Measurements from ENCODE around the gene TGFB1.

TGFB1 gene

DNA sequence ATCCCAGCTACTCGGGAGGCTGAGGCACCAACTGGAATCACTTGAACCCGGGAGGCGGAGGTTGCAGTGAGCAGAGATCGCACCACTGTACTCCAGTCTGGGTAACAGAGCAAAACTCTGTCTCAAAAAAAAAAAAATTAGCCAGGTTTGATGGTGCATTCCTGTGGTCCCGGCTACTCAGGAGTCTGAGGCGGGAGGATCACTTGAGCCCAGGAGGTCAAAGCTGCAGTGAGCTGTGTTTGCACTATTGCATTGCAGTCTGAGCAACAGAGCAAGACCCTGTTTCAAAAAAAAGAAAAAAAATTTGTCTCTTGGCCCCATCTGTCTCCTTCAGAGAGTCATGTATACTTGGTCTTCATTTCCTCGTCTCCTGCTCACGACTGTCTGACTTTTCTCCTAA lies 42.1 kb downstream of the TGFB1 start:
- Histone ChIP-seq H3K4me1 (ENCODE audit: insufficient read depth, low read length) (peaks cover 8% of the 10 kb centered on the region; the same call in 1 of the 2 replicates), H3K36me3 (ENCODE audit: insufficient read depth, low read length) (0 out of 2 replicates have a peak, but pooled peaks cover 5% of the 10 kb centered on the region), H3K9ac (ENCODE audit: low read depth, low read length) (no peak overlapping the region), H3K9me3 (ENCODE audit: control insufficient read depth, insufficient read depth, low read length) (no peaks in the 10 kb centered on the region)

- no peaks in the 10 kb centered on the region for H3K9me3 ChIP-seq (ENCODE audit: control insufficient read depth, insufficient read depth, low read length)
- peak overlapping the region; percentile 67; the same call in 1 of the 2 replicates for H3K9ac ChIP-seq (ENCODE audit: low read depth, low read length)
- H3K36me3 ChIP-seq (ENCODE audit: insufficient read depth, low read length): 0 out of 2 replicates have a peak, but pooled peaks cover 6% of the 10 kb centered on the region
- peaks cover 8% of the 10 kb centered on the region; the same call in 1 of the 2 replicates for H3K4me1 ChIP-seq (ENCODE audit: insufficient read depth, low read length)
Measured at GRCh38 chr19:41311072-41311471, 42.6 kb downstream of the TGFB1 start.

DNA sequence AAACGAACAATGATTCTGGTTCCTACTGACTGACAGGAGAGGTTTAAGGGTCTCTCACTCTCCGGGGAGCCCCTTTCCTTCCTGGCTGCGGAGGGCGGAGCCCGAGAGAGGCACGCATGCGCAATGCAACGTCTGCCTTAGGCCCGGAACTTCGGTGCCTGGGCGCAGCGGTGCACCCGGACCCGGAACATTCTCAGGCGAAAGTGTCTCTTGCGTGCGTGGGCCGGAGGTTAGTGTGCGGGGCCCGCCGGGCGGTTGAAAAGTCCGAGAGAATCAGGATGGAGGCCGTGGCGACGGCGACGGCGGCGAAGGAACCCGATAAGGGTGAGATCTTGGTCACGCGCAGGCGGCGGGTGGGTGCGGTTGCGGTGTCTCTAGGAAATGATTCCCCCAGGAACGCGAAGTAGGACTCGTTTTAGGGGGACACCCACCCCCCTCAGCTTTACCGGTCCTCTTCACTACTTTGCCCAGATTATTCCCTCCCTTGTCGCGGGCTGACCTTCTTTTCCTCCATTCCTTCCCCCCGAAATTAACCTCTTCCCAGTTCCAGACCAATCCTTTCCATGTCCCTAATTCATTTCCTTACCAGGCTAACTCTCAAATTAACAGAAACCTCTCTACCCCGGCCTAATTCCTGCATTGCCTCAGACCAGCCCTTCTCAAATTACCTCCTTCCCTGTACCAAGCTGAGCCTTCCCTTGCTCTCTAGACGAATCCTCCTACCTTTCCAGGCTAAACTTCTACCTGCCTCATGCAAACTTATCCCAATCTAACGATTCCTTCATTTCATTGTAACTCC lies 43.5 kb downstream of the TGFB1 start, which contains the start of gene CCDC97:
CCDC97 (plus strand) TSS at position 140 of the 799 bp plus-strand sequence; CDS start at position 279, 139 bp downstream.
- Histone ChIP-seq H3K36me3 (ENCODE audit: insufficient read depth, low read length) (peaks cover 8% of the 10 kb centered on the region; the same call in 1 of the 2 replicates), H3K9me3 (ENCODE audit: control insufficient read depth, insufficient read depth, low read length) (no peaks in the 10 kb centered on the region), H3K9ac (ENCODE audit: low read depth, low read length) (peak within 1 kb of the TSS; percentile 67), H3K4me1 (ENCODE audit: insufficient read depth, low read length) (peaks cover 8% of the 10 kb centered on the region; the same call in 1 of the 2 replicates)

DNA sequence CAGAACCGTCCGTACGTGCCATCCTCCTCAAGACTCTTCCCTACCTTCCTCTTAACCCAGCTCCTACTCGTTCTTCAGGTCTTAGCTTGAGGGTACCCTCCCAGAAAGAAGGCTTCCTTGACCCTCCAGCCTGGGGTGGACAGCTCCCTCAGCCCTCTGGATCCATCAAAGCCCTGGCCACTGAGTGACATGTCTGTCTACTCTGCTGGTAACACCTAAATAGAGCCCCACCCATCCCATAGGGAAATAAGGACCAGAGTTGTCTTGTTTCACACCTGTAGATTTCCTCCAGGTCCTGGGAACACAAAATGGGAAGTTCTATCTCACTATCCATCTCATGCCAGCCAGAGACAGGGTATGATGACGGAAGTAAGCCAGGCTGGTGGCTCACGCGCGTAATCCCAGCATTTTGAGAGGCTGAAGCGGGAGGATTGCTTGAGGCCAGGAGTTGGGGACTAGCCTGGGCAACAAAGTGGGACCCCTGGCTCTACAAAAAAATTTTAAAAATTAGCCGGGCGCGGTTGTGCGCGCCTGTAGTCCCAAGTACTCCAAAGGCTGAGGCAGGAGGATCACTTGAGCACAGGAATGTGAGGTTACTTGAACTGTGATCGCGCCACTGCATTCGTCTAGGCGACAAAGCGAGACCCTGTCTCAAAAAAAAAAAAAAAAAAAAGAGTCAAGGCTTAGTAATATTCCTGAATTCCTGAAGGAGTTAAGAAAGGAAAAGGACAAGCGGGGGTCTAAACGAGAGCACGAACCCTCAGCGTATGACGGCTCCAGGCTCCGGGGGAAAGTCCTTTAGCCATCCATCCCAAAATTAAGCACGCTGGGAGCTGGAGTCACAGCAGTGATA lies 44.3 kb downstream of the TGFB1 start:
- Histone ChIP-seq H3K9me3 (ENCODE audit: control insufficient read depth, insufficient read depth, low read length) (no peaks in the 10 kb centered on the region), H3K9ac (ENCODE audit: low read depth, low read length) (peak overlapping the region; percentile 67), H3K4me1 (ENCODE audit: insufficient read depth, low read length) (peaks cover 8% of the 10 kb centered on the region; the same call in 1 of the 2 replicates), H3K36me3 (ENCODE audit: insufficient read depth, low read length) (peaks cover 16% of the 10 kb centered on the region)

DNA sequence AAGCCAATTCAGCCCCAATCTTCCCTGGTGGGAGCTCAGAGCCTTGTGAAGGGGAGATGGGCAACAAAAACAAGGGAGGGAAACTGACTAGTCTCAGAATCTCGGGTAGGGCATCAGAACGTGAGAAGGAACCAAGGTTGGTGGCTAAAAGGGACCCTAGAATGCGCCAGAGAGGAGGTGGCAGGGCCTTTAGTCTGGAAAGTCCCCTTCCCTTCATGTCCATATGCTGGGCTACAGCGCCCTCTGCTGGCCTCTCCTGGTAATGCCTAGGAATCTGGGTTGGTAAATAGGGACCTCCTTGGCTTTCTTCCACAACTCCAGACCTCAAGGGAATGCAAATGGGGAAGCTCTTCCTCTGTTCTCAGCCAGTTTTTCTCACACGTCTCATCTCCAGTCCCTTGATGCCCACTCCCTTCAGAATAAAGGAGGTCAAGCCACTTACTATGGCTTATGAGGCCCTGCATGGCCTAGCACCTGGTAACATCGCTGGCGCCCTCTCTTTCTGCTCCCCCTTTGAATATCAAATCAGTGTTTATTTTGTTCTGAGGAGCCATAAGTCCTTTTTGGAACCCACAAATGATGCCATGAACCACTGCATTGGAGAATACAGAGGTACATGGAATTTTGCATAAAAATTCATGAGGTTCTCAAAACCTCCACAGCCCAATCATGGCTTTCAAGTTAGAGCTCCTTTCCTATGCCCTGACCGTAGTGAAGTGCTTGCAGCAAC lies 45.1 kb downstream of the TGFB1 start:
- H3K9me3 ChIP-seq (ENCODE audit: control insufficient read depth, insufficient read depth, low read length): no peaks in the 10 kb centered on the region
- peaks cover 8% of the 10 kb centered on the region; the same call in 1 of the 2 replicates for H3K4me1 ChIP-seq (ENCODE audit: insufficient read depth, low read length)
- no peak overlapping the region for H3K9ac ChIP-seq (ENCODE audit: low read depth, low read length)
- peaks cover 24% of the 10 kb centered on the region for H3K36me3 ChIP-seq (ENCODE audit: insufficient read depth, low read length)

- peaks cover 8% of the 10 kb centered on the region; the same call in 1 of the 2 replicates for H3K4me1 ChIP-seq (ENCODE audit: insufficient read depth, low read length)
- H3K9ac ChIP-seq (ENCODE audit: low read depth, low read length): no peak overlapping the region
- no peaks in the 10 kb centered on the region for H3K9me3 ChIP-seq (ENCODE audit: control insufficient read depth, insufficient read depth, low read length)
- peaks cover 25% of the 10 kb centered on the region for H3K36me3 ChIP-seq (ENCODE audit: insufficient read depth, low read length)
Measured at GRCh38 chr19:41307954-41308449, 45.7 kb downstream of the TGFB1 start.

- Histone ChIP-seq H3K9me3 (ENCODE audit: control insufficient read depth, insufficient read depth, low read length) (no peaks in the 10 kb centered on the region), H3K9ac (ENCODE audit: low read depth, low read length) (no peak overlapping the region), H3K36me3 (ENCODE audit: insufficient read depth, low read length) (peaks cover 25% of the 10 kb centered on the region), H3K4me1 (ENCODE audit: insufficient read depth, low read length) (peaks cover 8% of the 10 kb centered on the region; the same call in 1 of the 2 replicates)
Measured at GRCh38 chr19:41307090-41307875, 46.4 kb downstream of the TGFB1 start.

DNA sequence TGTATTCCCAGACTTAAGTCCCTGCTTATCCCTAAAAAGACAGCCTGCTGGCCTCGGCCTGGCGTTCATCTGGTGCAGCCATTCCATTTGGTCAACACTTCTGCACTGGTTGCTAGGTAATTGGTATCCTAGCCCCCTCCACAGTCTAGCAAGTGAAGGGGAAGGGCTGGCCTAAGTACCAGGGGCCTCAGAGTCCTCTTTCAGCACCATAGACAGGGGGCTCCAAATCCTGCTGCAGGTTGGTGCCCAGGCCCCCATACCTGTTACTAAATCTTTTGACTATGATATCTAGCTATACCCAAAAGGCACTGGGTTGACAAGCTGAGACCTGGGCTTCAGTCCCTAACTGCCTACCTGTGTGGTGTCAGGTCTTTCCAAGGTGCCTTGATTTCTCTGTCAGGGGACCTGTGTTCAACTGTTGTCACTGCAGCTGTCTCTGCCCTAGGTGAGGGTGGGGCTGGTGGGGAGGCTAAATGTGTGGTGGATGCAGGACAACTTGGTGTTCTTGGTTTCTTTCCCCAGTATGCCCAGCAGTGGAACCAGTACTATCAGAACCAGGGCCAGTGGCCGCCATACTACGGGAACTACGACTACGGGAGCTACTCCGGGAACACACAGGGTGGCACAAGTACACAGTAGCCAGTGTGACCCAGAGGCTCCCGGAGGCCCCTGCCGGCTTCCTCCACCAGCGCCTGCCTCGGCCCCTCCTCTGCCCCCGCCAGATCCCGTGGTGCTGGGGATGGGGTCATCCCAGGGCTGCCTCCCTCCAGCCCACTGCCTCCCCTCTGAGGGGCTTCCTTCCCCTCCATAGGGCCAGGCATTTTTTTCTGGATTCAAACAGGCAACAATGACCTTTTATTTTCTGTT lies 47.6 kb downstream of the TGFB1 start:
- peaks cover 8% of the 10 kb centered on the region; the same call in 1 of the 2 replicates for H3K4me1 ChIP-seq (ENCODE audit: insufficient read depth, low read length)
- H3K9me3 ChIP-seq (ENCODE audit: control insufficient read depth, insufficient read depth, low read length): no peaks in the 10 kb centered on the region
- H3K36me3 ChIP-seq (ENCODE audit: insufficient read depth, low read length): peaks cover 34% of the 10 kb centered on the region
- H3K9ac ChIP-seq (ENCODE audit: low read depth, low read length): no peak overlapping the region

GRCh38 chr19:41304706-41305483 lies 48.8 kb downstream of the TGFB1 start:
- peaks cover 45% of the 10 kb centered on the region for H3K36me3 ChIP-seq (ENCODE audit: insufficient read depth, low read length)
- no peak overlapping the region for H3K9ac ChIP-seq (ENCODE audit: low read depth, low read length)
- H3K4me1 ChIP-seq (ENCODE audit: insufficient read depth, low read length): peaks cover 8% of the 10 kb centered on the region; the same call in 1 of the 2 replicates
- H3K9me3 ChIP-seq (ENCODE audit: control insufficient read depth, insufficient read depth, low read length): no peaks in the 10 kb centered on the region

GRCh38 chr19:41303954-41304353 lies 49.8 kb downstream of the TGFB1 start:
- H3K4me1 ChIP-seq (ENCODE audit: insufficient read depth, low read length): peaks cover 4% of the 10 kb centered on the region; the same call in 1 of the 2 replicates
- no peak overlapping the region for H3K9ac ChIP-seq (ENCODE audit: low read depth, low read length)
- H3K9me3 ChIP-seq (ENCODE audit: control insufficient read depth, insufficient read depth, low read length): no peaks in the 10 kb centered on the region
- peaks cover 54% of the 10 kb centered on the region for H3K36me3 ChIP-seq (ENCODE audit: insufficient read depth, low read length)

GRCh38 chr19:41302624-41303351 lies 50.9 kb downstream of the TGFB1 start:
- Histone ChIP-seq H3K9ac (ENCODE audit: low read depth, low read length) (no peak overlapping the region), H3K4me1 (ENCODE audit: insufficient read depth, low read length) (no peaks in the 10 kb centered on the region; the same call in 1 of the 2 replicates), H3K36me3 (ENCODE audit: insufficient read depth, low read length) (peaks cover 59% of the 10 kb centered on the region), H3K9me3 (ENCODE audit: control insufficient read depth, insufficient read depth, low read length) (no peaks in the 10 kb centered on the region)
